ENCODE measurements around the gene ITGA1.
"Not testable (repeated sequence)": the region's sequence is repeated elsewhere in the genome, so short reads cannot be mapped to it uniquely, and the experiment has no call there.

ITGA1 gene

GRCh38 chr5:52956915-52957747, 169.4 kb downstream of the ITGA1 start:
- H3K4me3 ChIP-seq (replicated peaks; ENCODE audit: low read depth, low read length), result no peak overlapping the region
- TF ChIP-seq, protein P1, sequence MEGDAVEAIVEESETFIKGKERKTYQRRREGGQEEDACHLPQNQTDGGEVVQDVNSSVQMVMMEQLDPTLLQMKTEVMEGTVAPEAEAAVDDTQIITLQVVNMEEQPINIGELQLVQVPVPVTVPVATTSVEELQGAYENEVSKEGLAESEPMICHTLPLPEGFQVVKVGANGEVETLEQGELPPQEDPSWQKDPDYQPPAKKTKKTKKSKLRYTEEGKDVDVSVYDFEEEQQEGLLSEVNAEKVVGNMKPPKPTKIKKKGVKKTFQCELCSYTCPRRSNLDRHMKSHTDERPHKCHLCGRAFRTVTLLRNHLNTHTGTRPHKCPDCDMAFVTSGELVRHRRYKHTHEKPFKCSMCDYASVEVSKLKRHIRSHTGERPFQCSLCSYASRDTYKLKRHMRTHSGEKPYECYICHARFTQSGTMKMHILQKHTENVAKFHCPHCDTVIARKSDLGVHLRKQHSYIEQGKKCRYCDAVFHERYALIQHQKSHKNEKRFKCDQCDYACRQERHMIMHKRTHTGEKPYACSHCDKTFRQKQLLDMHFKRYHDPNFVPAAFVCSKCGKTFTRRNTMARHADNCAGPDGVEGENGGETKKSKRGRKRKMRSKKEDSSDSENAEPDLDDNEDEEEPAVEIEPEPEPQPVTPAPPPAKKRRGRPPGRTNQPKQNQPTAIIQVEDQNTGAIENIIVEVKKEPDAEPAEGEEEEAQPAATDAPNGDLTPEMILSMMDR (IDR thresholded peaks at IDR 0.05; ENCODE audit: insufficient read depth, low read length, poor library complexity, severe bottlenecking), result no peak
- no peak for DNase-seq (ENCODE audit: extremely low read depth, insufficient read length)

DNA sequence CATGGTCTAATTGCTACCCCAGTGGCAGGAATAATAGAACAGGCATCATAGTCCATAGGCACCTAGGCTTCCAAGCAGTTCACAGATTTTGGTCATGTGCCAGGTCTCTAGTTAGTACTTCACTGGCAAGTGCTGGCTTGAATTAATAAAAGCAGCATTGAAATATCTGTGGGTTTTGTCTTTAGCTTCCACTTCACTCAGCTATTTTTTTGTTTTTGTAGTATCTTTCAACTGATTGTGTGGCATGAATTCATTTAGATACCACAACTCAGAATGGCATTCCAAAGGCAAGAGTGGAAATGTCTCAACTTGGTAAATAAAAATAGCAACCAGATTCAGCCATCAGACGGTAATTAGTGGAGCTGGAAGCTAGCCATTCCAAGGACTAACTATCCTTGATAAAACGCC, 173.6 kb downstream of the ITGA1 start:
- H3K4me3 ChIP-seq (replicated peaks; ENCODE audit: low read depth, low read length), result no peak overlapping the region
- H3K36me3 ChIP-seq (ENCODE audit: control insufficient read depth, insufficient read depth, low read length), result no peaks in the 10 kb centered on the region
- TF ChIP-seq, protein P1 (IDR thresholded peaks at IDR 0.05; ENCODE audit: insufficient read depth, low read length, poor library complexity, severe bottlenecking), result no peak
- DNase-seq (ENCODE audit: extremely low read depth, insufficient read length), result no peak
- no peaks in the 10 kb centered on the region for H3K27me3 ChIP-seq (replicated peaks; ENCODE audit: control insufficient read depth, insufficient read depth, low read length)

More at GRCh38 chr5:52956915-52957747, 169.4 kb downstream of the ITGA1 start:
- Histone ChIP-seq H3K27me3 (replicated peaks; ENCODE audit: control insufficient read depth, insufficient read depth, low read length) (no peaks in the 10 kb centered on the region), H3K36me3 (ENCODE audit: control insufficient read depth, insufficient read depth, low read length) (no peaks in the 10 kb centered on the region)

DNA sequence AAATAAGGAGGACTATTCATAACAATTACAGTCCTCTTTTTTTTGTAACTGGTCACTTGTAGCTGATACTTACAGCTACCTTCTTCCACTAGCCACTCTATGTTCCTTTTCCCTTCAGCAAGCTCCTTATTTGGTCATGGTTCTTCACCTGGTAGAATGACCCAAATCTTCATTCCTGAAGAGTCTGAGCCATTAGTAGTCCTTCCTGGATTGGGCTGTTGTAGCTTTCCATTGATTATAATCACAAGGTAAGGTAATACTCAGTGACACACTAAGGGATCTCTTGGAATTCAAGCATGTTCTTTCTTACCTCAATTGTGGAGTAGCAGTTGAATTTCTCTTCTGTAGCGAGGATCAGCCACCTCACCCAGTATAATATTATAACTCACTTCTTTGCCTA, 175.9 kb downstream of the ITGA1 start:
- Histone ChIP-seq H3K27me3 (replicated peaks; ENCODE audit: control insufficient read depth, insufficient read depth, low read length) (no peaks in the 10 kb centered on the region), H3K36me3 (ENCODE audit: control insufficient read depth, insufficient read depth, low read length) (no peaks in the 10 kb centered on the region), H3K4me3 (replicated peaks; ENCODE audit: low read depth, low read length) (no peak overlapping the region)
- TF ChIP-seq, protein P1 (IDR thresholded peaks at IDR 0.05; ENCODE audit: insufficient read depth, low read length, poor library complexity, severe bottlenecking), result no peak
- DNase-seq (ENCODE audit: extremely low read depth, insufficient read length), result no peak

DNA sequence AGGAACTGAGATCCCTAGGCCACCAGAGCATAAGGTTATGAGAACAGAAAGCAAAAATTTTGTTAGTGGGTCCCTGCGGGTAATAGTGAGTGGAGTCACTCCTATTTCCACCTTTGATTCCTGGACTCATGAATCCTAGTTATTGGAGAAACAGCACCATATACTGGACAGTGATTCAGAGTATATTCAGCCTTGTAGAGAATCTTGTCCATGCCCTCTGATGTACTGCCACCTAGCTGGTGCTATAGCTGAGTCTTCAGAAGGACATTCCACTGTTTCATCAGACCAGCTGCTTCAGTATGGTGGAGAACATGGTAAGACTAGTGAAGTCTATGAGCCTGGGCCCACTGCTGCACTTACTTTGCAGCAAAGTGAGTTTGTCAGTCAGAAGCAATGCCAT, 176.4 kb downstream of the ITGA1 start:
- no peaks in the 10 kb centered on the region for H3K27me3 ChIP-seq (replicated peaks; ENCODE audit: control insufficient read depth, insufficient read depth, low read length)
- H3K4me3 ChIP-seq (replicated peaks; ENCODE audit: low read depth, low read length), result no peak overlapping the region
- DNase-seq (ENCODE audit: extremely low read depth, insufficient read length), result no peak
- no peaks in the 10 kb centered on the region for H3K36me3 ChIP-seq (ENCODE audit: control insufficient read depth, insufficient read depth, low read length)
- TF ChIP-seq, protein P1 (IDR thresholded peaks at IDR 0.05; ENCODE audit: insufficient read depth, low read length, poor library complexity, severe bottlenecking), result no peak

- DNase-seq (ENCODE audit: extremely low read depth, insufficient read length); H3K4me3 ChIP-seq (replicated peaks; ENCODE audit: low read depth, low read length); H3K36me3 ChIP-seq (ENCODE audit: control insufficient read depth, insufficient read depth, low read length); H3K27me3 ChIP-seq (replicated peaks; ENCODE audit: control insufficient read depth, insufficient read depth, low read length): not testable (repeated sequence)
These were observed 188.4 kb downstream of the ITGA1 start for GRCh38 chr5:52976157-52976556.

GRCh38 chr5:52977264-52977897, 189.7 kb downstream of the ITGA1 start:
- Histone ChIP-seq H3K4me3 (replicated peaks; ENCODE audit: low read depth, low read length) (no peak overlapping the region), H3K27me3 (replicated peaks; ENCODE audit: control insufficient read depth, insufficient read depth, low read length) (no peaks in the 10 kb centered on the region), H3K36me3 (ENCODE audit: control insufficient read depth, insufficient read depth, low read length) (no peaks in the 10 kb centered on the region)
- no peak for DNase-seq (ENCODE audit: extremely low read depth, insufficient read length)
- TF ChIP-seq, protein P1 (IDR thresholded peaks at IDR 0.05; ENCODE audit: insufficient read depth, low read length, poor library complexity, severe bottlenecking), result no peak
